HG02870 (cell line): ENCODE measurements around the gene EHD4.

Experiments
- ATAC-seq: cut with Tn5 transposase; IDR thresholded peaks from one replicate; pipeline ENCODE4 v1.9.1; 2021; ENCODE audit warnings: mild to moderate bottlenecking, moderate library complexity; ENCODE audit not compliant: unreplicated experiment

EHD4 gene

GRCh38 chr15:41995476-41995855 is 23.1 kb upstream of the EHD4 start:
- no peak for ATAC-seq

DNA sequence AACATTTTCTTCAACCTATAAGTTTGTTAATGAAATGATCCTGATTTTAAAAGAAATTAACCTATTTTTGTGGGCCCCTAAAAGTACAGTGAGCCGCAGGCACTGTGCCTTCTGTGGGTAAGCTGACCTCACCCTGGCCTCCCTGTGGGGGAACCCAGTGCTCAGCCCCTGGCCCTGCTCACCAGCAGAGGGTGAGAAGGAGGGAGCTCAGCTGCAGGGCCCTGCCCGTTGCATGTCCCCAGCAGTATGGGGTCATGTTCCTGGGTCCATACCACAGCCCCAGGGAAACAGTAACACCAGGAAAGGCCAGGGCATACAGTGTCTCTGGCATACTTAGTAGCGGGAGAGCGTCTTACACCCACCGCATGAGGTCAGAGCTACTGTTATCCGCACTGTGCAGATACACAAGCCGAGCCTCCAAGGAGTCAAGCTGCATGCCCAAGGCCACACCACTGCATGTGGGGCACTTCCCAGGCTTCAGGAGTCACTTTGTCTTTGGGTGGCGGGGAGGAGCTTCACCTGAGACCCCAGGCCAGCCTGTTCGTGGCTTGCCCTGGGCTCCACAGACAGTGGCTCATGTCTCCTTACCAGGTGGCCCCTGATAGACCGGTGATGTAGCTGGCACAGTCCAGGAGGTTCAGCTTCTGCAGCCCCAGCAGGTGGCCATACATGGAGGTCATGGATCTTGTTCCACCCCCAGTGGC is 22.6 kb upstream of the EHD4 start:
- no peak for ATAC-seq

DNA sequence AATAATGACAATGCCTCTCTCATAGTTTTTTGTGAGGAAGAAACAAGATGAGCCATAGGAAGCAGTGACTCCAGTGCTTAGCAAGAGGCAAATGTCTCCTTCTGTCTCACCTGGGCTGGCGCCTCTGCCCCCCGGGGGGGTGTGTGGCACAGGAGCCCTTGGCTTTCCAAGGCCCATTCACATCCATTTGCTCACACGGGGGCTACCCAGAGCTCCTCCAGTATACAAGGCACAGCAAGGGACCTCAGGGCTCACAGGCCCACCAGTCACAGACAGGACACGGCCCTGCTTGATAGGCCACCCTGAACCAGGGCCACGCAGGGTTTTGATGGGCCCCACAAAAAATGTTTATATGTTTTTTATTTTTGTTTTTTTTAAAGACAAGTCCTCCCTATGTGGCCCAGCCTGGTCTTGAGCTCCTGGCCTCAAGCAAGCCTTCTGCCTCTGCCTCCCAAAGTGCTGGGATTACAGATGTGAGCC is 21.9 kb upstream of the EHD4 start:
- ATAC-seq = no peak

- ATAC-seq = no peak
Measured at GRCh38 chr15:41993472-41994170, 21.3 kb upstream of the EHD4 start.

GRCh38 chr15:41992803-41993190 is 20.4 kb upstream of the EHD4 start:
- no peak for ATAC-seq

- ATAC-seq = no peak
Measured at GRCh38 chr15:41992151-41992802, 19.9 kb upstream of the EHD4 start.

- no peak for ATAC-seq
Measured at GRCh38 chr15:41990691-41991090, 18.3 kb upstream of the EHD4 start.

DNA sequence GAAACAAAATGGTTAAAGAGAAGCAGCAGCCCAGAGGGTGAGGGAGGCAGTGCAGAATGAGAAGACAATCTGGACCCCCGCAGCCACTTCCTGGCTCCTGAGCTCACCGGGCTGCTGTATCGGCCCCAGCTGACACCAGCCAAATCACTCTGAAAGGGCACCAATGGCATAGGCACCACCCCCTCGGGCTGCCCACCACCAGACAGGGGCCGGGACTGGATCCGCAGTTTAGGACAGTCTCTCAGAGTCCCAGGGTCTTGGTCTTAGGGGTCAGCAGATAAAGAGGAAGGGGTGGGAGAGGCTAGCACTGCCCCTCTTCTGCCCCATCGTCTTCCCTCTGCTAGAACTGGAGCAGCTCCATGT is 17.9 kb upstream of the EHD4 start:
- ATAC-seq = no peak

DNA sequence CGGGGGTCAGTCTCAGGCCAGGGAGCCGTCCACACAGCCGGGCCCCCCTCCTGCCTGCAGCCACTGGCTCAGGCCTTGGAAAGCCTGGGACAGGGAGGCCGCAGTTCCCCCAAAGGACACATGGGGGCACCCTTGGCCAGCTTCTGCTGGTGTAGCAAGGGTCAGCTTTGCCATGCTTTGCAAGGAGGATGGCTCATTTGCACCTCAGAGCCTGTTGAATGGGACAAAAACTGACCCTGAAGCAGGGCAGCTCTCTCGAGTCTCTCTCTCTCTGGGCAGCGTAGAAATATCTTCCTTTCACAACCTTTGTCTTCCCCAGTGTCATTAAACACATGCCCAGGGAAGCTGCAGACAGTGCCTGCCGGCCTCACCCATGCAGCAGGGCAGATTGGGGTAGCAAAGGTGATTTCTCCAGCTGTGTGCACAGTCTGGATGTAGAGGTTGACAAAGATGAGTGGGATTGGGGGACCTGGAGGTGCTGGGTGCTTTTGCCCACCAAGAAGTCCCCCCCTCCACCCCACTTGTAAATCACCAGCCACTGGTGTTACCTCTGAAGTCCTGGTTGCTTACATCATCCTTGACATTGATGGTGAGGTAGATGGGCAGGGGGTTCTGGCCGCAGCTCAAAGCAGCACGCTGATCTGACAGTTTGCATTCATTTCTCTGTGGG is 17.4 kb upstream of the EHD4 start:
- ATAC-seq = no peak

- ATAC-seq = no peak
Measured at GRCh38 chr15:41988896-41989572, 16.7 kb upstream of the EHD4 start.

GRCh38 chr15:41987925-41988275 is 15.5 kb upstream of the EHD4 start:
- no peak for ATAC-seq

DNA sequence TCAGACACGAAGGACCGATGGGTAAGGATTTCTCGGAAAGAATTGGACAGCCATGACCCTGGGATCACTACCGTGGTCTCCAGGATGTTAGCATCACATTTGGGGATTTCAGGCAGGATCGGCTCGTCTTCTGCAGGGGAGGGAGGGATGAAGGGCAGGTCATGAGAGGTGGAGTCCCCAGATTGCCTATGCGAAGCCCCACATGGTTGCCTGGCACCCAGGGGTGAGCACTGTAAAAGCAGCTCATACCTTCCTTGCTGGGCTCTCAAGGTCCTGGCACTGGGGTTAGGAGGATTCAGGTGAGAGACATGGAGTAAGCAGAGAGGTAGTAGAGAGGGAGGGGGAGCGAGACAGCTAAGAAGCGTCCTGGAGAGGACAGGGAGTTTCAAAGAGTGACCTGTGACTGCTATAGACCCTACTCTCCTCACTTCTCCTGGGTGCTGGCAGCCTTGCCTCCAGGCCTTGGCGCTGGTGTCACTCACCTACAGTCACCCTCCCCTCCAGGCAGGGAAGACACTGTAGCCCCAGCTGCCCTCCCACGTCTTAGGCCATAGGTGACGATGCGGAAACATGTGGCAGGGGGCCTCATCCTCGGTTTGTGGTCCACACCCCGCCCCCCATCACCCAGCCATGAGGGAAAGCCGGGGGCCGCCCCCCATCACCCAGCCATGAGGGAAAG is 15.0 kb upstream of the EHD4 start:
- ATAC-seq = no peak

GRCh38 chr15:41985236-41986160 is 13.1 kb upstream of the EHD4 start:
- ATAC-seq = no peak

- ATAC-seq = no peak
Measured at GRCh38 chr15:41984622-41985021, 12.3 kb upstream of the EHD4 start.

DNA sequence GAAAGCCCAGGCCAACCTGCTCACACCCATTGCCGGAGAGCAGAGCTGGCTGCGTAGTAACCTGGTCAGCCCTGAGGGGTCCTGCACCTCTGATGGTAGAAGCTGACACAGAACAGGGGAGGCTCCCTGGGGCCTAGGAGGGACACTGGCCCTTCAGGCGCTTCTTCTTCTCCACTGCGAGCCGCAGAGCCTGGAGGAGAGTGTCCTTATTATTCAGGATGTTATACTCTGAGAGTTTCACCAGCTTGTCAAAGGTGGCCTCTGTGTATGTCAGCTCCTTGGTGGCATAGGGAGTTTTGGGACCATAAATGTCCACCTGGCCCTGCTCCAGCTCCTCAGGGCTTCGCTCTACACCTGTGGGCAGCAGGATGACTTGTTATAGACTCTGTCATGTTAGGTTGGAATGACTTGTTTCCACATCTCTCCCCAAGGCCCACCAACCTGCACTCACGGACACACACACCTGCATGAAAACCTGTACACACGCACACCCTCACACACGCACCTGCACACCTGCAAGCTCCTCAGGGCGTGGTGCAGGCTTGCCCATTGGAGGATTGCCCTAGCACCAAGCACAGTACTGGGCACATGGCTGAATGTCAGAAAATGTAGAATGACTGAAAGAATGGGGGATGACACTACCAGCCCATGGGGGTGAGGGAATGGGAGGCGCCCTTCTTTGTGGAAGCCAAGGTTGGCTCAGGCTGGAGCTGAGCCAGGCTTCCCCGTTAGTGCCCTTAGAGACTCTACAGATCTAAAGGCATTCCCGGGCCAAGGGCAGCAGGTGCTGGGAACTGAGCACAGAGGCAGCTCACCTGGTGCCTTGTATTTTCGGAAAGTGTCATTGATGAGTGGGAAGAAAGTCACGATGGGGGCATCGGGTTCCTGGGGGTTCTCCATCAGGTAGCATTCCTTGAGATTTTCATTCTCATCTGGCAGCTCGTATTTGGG is 11.5 kb upstream of the EHD4 start:
- no peak for ATAC-seq

GRCh38 chr15:41983221-41983620 is 10.9 kb upstream of the EHD4 start:
- ATAC-seq = no peak

DNA sequence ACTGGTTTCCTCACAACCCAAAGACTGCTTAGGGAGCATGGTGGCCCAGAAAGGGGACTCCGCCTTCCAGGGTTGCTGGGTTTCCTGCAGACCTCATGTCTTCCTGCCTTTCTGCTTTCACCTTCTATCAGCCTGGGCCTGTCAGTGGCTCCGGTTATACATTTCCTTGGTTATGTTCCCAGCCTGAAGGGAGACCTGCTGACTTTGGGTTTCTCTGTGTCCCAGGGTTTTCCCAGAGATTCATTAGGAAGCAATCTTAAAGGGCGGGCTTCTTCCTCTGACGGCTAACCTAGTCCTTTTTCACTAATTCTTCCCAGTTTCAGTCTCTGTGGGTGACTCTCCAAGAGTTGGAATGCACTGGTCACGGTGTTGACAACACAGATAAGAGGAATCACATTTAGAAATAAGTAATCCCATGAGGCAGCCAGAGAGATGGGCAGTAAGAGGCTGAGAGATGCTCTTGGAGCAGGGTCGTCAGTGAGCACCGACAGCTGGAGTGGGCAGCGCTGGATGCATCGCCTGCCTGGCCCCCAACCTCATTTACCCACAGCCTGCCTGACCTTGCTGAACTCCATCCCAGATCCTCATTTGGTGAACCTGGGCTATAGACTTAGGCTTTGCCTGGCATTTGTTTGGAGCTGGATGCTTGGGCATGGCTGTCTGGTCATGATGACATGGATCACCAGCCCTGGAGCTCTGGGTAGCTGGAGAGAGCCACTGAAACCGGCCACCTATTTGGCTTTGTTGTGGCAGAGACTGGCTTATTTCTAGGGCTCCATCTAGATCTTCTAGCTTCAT is 10.0 kb upstream of the EHD4 start:
- ATAC-seq = no peak
